Activated CD4-positive, alpha-beta T cell treated with anti-CD3 and anti-CD28 coated beads for 4 hours (primary cell): Measurements from ENCODE around the gene MAP3K7CL.
A peak's percentile ranks its signal among the peaks of the same experiment; 100 is the strongest.

Source experiments
- DNase-seq, 2 donors: peaks; one replicate each; pipeline ENCODE4 v3.0.0-alpha.2; 2020

MAP3K7CL gene

GRCh38 chr21:29172282-29172681, 41.8 kb downstream of the MAP3K7CL start:
- DNase-seq: no peak

GRCh38 chr21:29174607-29175013, 44.2 kb downstream of the MAP3K7CL start:
- DNase-seq: no peak

GRCh38 chr21:29175408-29176134, 45.1 kb downstream of the MAP3K7CL start:
- DNase-seq: no peak

DNA sequence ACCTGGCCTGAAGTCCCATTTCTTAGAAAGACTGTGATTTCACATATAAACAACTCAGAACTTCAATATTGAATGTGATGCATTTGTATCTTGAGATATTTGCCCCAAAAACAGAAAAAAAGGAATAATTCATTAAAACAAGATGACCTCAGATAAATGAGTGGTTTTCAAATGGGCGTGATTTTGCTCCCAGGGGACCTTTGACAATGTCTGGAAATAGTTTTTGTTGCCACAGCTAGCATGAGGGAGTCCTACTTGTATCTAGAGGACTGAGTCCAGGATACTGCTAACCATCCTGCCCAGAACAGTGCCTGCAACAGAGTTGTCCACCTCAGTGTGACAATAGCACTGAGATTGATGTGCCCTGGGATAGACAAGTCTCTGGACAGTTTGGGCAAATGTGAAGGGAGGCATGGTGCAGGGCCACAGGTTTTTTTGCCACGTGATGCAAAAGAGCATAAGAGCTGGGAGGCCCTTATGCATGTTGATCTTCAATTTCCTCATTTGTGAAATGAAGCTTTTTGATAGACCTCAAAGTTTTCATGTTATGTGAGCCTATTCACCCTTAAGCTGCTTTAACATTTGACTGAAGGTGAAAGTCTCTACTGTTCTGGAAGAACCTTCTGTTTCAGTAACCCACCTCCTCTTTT, 46.2 kb downstream of the MAP3K7CL start:
- no peak for DNase-seq

DNA sequence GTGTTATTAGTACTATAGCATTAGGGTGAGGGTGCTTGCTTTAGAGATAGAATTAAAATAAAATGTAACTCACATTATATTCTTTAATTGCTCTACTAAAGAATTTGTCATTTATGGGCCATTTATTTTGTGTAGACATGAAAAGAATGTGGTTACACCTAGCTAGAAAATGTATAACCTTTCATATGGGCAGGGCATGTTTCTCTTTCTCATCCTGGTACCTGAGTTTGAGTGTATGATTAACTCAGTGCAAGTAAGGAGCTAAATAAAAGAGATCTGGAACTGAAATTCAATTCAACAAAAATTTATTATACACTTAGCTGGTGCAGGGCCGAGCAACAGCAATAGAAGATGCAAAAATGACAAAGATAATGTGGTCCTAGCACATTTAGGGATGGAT, 47.4 kb downstream of the MAP3K7CL start:
- DNase-seq: no peak

DNA sequence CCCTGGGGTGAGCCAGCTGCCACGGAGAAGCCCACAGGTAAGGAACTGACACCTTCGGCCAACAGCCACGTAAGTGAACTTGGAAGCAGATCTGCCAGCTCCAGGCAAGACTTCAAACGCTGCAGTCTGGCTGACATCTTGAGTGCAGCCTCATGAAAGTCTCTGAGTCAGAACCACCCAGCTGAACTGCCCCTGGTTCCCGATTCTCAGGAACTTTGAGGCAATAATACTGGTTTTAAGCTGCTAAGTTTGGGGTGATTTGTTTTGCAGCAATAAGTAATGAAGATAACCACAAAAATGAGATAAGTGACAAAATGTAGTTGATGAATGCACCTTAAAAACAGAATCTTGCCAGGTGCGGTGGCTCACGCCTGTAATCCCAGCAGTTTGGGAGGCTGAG, 48.5 kb downstream of the MAP3K7CL start:
- no peak for DNase-seq

DNA sequence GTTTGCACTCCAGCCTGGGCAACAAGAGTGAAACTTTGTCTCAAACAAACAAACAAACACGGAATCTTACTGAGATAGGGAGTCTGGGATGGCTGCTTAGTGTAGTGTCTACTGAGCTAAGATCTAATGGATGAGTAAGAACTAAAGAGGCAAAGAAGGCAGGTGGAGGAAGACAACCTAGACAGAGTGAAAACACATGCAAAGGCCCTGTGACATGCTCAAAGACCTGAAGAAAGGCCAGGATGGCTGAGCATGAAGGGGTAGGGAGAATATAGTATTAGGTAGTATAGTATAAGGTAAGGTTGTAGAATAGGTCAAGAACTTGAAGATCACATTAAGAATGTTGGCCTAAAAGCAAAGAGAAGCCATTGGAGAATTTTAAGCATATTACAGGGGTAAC, 49.1 kb downstream of the MAP3K7CL start:
- DNase-seq: no peak

DNA sequence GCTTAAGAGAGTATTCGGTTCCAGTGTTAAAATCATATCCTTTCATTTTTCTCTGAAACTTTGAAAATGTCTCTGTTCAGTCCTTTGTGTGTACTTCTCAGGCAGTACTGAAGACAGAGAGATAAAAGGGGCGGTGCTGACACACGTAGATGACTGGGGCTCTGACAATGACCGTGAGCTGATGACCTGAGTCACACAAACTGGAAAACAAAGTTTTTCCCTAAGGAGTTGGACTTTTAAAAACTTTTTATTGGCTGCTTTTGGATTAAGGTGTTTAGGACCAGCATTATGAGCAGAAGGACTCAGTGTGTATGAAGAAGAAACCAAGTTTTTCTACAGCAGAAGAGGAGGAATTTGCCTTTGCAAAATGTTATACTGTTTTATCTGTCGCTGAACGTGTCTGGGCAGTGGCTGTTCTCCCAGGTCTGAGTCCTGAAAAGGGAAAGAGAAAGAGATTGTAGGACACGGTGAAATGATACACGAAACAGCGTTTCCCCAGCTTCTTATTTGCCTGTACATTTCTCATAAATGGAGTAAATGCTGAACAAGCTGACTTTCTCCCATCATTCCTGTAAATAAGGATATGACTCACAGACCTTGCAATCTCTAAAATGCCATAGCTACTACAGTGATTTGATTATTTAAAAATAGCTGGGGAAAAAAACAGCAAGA, 51.5 kb downstream of the MAP3K7CL start:
- DNase-seq: no peak

- DNase-seq: no peak
Observed at GRCh38 chr21:29182691-29183092, 52.2 kb downstream of the MAP3K7CL start.

DNA sequence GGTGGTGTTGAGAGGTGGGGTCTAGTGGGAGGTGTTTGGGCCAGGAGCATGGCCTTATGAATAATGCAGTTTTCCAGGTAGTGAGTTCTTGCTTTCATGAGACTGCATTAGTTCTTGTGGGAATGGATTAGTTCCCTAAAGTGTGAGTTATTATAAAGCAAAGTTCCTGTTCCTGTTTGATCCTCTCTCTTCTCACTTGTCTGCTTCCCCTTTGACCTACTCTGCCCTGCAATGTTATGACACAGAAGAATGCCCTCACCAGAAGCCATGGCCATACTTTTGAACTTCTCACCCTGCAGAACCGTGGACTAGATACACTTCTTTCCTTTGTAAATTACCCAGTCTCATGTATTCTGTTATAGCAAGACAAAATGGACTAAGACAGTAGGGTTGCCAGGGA, 53.6 kb downstream of the MAP3K7CL start:
- no peak for DNase-seq

GRCh38 chr21:29185172-29185571, 54.7 kb downstream of the MAP3K7CL start:
- no peak for DNase-seq

DNA sequence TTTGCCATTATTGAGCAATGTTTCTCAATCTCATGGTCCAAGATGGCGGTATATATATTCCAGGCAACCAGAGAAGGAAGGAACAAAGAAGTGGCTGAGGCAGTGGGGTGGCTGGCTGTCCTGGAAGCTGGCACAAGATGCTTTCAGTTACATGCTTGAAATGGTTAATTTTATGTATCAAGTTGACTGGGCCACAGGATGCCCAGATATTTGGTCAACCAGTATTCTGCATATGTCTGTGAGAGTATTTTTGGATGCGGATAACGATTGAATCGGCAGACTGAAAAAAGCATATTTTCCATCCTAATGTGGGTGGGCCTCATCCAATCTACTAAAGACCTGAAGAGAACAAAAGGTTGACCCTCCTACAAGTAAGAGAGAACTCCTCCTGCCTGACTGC, 55.2 kb downstream of the MAP3K7CL start:
- no peak for DNase-seq

DNA sequence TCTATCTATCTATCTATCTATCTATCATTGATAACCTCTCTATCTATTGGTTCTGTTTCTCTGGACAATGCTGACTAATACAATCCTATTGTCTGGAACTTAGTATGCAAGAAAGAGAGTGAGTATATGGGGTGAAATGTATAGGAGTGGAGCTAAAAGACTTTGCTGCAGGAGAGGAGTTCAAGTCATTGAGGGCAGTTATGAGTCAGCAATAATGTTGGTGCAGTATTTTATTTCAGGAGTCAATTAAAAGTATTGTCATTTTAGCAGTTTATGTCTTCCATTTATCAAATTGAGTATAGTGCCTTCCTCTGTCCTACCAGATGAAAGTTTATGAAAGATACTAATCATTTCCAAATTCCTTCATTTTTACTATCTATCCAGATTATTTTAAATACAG, 55.8 kb downstream of the MAP3K7CL start:
- no peak for DNase-seq

- DNase-seq: no peak
Observed at GRCh38 chr21:29187944-29188343, 57.5 kb downstream of the MAP3K7CL start.

DNA sequence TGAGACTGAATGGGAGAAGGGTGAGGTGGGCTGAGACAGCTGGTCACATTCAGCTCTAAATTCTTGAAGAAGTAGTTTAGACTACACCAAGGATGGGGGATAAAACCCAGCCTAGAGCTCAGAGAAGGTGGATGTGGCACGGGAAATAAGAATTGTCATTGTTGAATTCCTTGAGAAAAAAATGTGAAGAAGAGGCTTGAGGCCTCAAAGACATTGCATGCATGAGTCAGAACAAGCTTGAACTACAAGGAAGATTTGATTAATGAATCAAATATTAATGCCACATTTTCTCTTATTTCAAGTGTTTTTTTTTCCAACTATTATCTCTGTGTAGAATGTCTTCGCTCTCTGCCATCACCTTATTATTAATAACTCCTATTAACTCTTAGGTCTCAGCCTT, 58.9 kb downstream of the MAP3K7CL start:
- DNase-seq: no peak

DNA sequence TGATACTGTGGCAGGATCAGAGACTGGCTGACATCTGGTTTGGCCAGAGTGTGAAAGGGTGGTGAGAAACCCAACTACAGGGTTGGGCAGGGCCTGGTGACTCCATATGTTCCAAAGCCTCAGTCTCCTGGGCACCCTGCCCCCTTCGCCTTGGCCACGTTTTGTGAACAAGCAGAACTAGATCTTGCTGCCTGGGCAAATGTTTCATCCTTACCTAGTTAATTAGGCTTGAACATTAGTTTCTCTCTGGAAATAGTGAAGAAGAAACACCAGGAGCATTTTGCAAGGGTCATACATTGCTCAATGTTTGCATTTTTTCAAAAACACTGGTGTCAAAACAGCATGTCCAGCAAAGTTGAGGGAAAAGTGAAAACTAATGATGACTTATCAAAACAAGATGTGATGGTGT, 60.5 kb downstream of the MAP3K7CL start:
- no peak for DNase-seq

DNA sequence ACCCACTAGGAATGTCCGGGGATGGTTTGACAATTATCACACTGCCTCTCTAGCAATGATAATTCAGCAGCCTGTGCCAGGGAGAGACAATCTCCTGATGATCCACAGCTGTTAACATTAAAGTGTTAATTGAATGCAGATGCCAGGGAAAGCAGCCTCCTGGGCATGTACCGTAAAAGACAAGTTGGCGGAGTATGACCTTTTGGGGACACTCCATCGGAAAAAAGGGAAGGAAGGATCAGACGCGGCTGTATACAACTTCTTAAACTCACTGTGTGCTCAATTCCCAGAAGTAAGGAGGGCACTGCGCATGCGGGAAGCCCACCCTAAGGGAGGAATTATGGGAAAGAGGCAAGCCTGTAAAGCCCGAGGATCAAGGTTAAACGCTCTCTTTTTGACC, 62.6 kb downstream of the MAP3K7CL start:
- DNase-seq: no peak

DNA sequence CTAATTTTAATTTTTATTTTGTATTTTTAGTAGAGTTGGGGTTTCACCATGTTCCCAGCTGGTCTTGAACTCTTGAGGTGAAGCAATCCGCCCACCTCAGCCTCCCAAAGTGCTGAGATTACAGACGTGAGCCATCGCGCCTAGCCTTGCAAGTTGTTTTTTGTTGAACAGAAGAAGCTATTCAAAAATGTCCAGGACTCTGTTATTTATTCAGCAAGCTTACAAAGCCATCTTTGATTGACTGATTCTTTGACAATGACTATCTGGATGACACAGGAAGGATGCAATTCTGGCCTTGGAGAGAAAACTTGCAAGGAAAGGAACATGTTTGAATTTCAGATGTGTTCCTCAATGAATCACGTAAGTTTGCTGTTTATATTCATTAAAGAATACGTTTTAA, 63.5 kb downstream of the MAP3K7CL start:
- DNase-seq: no peak

- no peak for DNase-seq
Observed at GRCh38 chr21:29194342-29194741, 63.9 kb downstream of the MAP3K7CL start.

GRCh38 chr21:29194847-29195246, 64.4 kb downstream of the MAP3K7CL start:
- DNase-seq: no peak

DNA sequence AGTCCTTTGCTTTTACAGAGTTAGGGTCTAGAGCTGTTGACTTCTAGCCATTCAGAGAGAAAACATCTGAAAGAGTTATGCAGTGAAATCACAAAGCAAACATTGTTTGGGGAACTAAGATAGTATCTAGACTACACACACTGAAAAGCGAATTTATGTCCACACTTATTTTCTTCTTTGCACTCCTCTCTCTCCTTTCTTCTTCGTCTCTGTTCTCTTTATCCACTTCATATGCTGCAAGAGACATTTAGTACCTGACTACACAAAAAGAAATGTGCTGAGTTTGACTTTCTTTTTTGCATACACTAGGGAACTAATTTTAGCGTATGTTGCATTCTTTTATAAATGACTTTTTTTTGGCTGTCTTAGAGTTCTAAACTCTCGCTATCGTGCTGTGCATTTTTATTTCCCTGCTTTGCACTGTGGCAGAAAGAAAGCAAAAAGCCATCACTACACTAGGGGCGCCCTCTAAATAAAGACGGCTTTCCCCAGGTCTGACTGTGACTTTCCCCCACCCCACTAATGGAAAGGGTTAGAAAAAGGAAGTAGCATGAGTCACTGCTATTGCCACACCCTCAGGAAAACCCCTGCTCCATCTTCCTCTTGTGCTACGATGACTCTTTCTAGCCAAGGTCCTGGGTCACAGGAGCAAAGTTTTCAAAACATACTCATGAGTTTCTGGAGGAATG, 65.7 kb downstream of the MAP3K7CL start:
- DNase-seq: peak; percentile 71 to 74

DNA sequence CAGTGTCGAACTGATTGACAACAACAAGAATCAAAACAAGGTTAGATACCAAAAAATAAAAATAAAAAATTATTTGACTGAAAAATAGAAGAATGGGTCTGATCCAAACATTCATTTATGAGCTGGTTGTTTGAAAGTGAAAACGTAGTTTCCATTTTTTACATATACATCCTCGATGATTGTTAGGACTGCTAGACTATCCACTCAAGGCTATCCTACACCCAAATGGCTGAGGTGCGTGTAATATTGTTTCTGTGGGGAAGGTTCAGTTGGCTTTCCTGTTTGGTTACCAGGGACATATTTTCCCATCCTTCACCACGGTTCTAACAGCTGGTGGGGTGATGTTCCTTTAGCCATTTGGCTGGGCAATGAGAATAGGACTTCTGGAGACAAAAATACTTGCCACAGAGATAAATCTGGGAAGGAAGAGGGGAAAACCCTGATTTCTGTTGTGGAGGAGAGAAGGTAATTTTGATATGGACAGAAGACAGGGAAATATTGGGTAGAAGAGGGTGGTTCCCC, 66.3 kb downstream of the MAP3K7CL start:
- no peak for DNase-seq

GRCh38 chr21:29201186-29201585, 70.7 kb downstream of the MAP3K7CL start:
- no peak for DNase-seq
